ENCODE data around the gene PCGF3.
A peak's percentile ranks its signal among the peaks of the same experiment; 100 is the strongest.
"Not testable (repeated sequence)": the region's sequence is repeated elsewhere in the genome, so short reads cannot be mapped to it uniquely, and the experiment has no call there.

Gene PCGF3

GRCh38 chr4:692771-693554 is 12.7 kb upstream of the PCGF3 start:
- WGBS (ENCODE audit: extremely low coverage, insufficient coverage, low lambda C conversion rate): no CpG with 5 or more reads among the region's 32 CpGs

DNA sequence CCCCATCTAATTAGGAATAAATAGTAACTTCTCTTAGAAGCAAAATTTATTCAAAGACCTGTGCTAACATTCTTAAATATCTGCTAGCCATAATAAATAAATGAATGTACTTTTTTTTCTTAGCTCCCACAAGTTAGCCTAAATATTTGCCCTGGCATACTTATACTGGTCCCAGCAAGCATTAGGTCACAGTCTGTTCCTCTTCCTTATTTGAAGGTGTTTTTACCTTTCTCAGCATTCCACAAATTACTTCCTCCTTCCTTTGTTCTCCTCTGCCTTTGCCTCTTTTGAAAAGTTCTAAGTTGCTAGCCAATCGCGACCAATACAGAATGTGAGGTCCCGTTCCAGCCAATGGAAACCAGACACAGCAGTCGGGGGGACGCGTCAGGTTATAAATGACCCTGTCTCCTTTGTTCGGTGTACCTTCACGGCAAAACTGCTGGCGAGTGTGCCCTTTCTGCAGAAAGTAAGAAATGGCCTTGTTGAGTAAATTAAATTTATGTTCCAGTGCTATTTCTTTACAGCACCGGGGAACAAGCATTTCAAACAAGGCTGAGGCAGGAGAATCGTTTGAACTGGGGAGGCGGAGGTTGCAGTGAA is 11.2 kb upstream of the PCGF3 start:
- H2BK5ac ChIP-seq (ENCODE audit: low read length); H3K27ac ChIP-seq (ENCODE audit: low read depth, low read length); H2BK15ac ChIP-seq (replicated peaks; ENCODE audit: low read depth); DNase-seq; H4K8ac ChIP-seq (ENCODE audit: low read depth, low read length); H3K4me1 ChIP-seq (ENCODE audit: control insufficient read depth, low read depth, low read length); H3K36me3 ChIP-seq (ENCODE audit: control insufficient read depth, insufficient read depth, low read length); H3K4me2 ChIP-seq (ENCODE audit: low read length); H4K5ac ChIP-seq (ENCODE audit: low read length); H3K23ac ChIP-seq (ENCODE audit: low read length); H3K27me3 ChIP-seq (ENCODE audit: insufficient read depth, low read length, poor library complexity); H3K4ac ChIP-seq (ENCODE audit: low read depth, low read length); H2BK120ac ChIP-seq (ENCODE audit: low read depth, low read length); H3K56ac ChIP-seq (ENCODE audit: low read length); H3K4me3 ChIP-seq (ENCODE audit: low read length); H2AK5ac ChIP-seq (ENCODE audit: low read length); H3K9ac ChIP-seq (ENCODE audit: low read length); H3K18ac ChIP-seq (ENCODE audit: low read length); H3K79me2 ChIP-seq (ENCODE audit: control insufficient read depth, insufficient read depth, low read length); H3K79me1 ChIP-seq (ENCODE audit: low read length): not testable (repeated sequence)
- WGBS (ENCODE audit: extremely low coverage, insufficient coverage, low lambda C conversion rate): no CpG with 5 or more reads among the region's 12 CpGs

More at GRCh38 chr4:692771-693554, 12.7 kb upstream of the PCGF3 start:
- Histone ChIP-seq H3K18ac (ENCODE audit: low read length) (no peak overlapping the region), H2BK15ac (replicated peaks; ENCODE audit: low read depth) (no peak overlapping the region), H2BK5ac (ENCODE audit: low read length) (no peak overlapping the region), H3K9ac (ENCODE audit: low read length) (no peak overlapping the region), H3K4me1 (ENCODE audit: control insufficient read depth, low read depth, low read length) (peaks cover 2% of the 10 kb centered on the region), H3K79me1 (ENCODE audit: low read length) (no peaks in the 10 kb centered on the region), H3K27me3 (ENCODE audit: insufficient read depth, low read length, poor library complexity) (no peaks in the 10 kb centered on the region), H3K4me2 (ENCODE audit: low read length) (no peak overlapping the region), H3K23ac (ENCODE audit: low read length) (no peak overlapping the region), H2AK5ac (ENCODE audit: low read length) (no peak overlapping the region), H3K4ac (ENCODE audit: low read depth, low read length) (no peak overlapping the region), H3K4me3 (ENCODE audit: low read length) (no peak overlapping the region), H2BK120ac (ENCODE audit: low read depth, low read length) (no peak overlapping the region), H3K27ac (ENCODE audit: low read depth, low read length) (no peak overlapping the region), H3K79me2 (ENCODE audit: control insufficient read depth, insufficient read depth, low read length) (no peaks in the 10 kb centered on the region), H3K36me3 (ENCODE audit: control insufficient read depth, insufficient read depth, low read length) (no peaks in the 10 kb centered on the region), H4K8ac (ENCODE audit: low read depth, low read length) (no peak overlapping the region), H4K5ac (ENCODE audit: low read length) (no peak overlapping the region), H3K56ac (ENCODE audit: low read length) (peak overlapping the region; percentile 25)
- no peak for DNase-seq

DNA sequence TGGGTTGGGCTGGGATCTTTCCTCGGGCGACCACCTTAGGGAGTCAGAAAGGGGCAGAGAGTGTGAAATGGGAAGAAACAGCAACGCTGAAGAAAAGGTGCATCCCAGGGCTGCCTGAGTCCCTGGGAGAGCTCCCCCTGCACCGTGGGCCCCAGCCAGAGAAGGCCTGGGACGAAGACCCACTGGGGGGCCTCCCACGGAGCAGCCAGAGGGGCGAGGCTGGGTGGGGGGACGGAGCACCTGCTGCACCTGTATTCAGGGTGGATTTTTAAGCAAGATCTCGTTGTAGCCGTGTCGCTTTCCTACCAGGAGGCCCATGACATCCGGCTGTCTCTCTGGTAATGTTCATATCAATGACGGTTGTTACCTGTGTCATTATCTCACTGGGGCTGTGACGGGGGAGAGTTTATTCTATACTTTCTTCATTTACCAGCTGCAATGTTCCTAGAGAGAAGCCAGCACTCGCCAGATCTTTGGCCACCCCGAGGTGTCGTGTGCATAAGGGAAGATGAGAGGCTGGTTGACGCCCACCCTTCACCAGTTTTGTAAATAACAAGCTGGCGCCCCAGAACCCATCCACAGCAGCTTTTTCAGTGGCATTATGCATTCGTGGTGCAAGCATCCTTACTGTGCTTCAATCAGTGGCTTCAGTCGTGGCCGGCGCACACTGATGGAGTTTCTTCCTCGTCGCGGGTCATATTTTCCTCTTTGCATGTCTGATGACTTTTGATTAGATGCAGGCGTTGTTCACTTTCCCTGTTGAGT is 5.6 kb upstream of the PCGF3 start:
- no peak overlapping the region for H3K9ac ChIP-seq (ENCODE audit: low read length)
- no peak overlapping the region for H3K18ac ChIP-seq (ENCODE audit: low read length)
- H3K4ac ChIP-seq (ENCODE audit: low read depth, low read length): no peak overlapping the region
- H3K4me3 ChIP-seq (ENCODE audit: low read length): no peak overlapping the region
- H3K27ac ChIP-seq (ENCODE audit: low read depth, low read length): no peak overlapping the region
- H3K23ac ChIP-seq (ENCODE audit: low read length): no peak overlapping the region
- no peak for DNase-seq
- no peaks in the 10 kb centered on the region for H3K27me3 ChIP-seq (ENCODE audit: insufficient read depth, low read length, poor library complexity)
- H3K4me1 ChIP-seq (ENCODE audit: control insufficient read depth, low read depth, low read length): no peaks in the 10 kb centered on the region
- no peak overlapping the region for H2BK120ac ChIP-seq (ENCODE audit: low read depth, low read length)
- WGBS (ENCODE audit: extremely low coverage, insufficient coverage, low lambda C conversion rate): no CpG with 5 or more reads among the region's 27 CpGs
- H2AK5ac ChIP-seq (ENCODE audit: low read length): no peak overlapping the region
- no peak overlapping the region for H2BK5ac ChIP-seq (ENCODE audit: low read length)
- H3K79me1 ChIP-seq (ENCODE audit: low read length): no peaks in the 10 kb centered on the region
- H4K5ac ChIP-seq (ENCODE audit: low read length): no peak overlapping the region
- H4K8ac ChIP-seq (ENCODE audit: low read depth, low read length): no peak overlapping the region
- H3K79me2 ChIP-seq (ENCODE audit: control insufficient read depth, insufficient read depth, low read length): no peaks in the 10 kb centered on the region
- H3K56ac ChIP-seq (ENCODE audit: low read length): no peak overlapping the region
- no peaks in the 10 kb centered on the region for H3K36me3 ChIP-seq (ENCODE audit: control insufficient read depth, insufficient read depth, low read length)
- H2BK15ac ChIP-seq (replicated peaks; ENCODE audit: low read depth): no peak overlapping the region
- H3K4me2 ChIP-seq (ENCODE audit: low read length): no peak overlapping the region

DNA sequence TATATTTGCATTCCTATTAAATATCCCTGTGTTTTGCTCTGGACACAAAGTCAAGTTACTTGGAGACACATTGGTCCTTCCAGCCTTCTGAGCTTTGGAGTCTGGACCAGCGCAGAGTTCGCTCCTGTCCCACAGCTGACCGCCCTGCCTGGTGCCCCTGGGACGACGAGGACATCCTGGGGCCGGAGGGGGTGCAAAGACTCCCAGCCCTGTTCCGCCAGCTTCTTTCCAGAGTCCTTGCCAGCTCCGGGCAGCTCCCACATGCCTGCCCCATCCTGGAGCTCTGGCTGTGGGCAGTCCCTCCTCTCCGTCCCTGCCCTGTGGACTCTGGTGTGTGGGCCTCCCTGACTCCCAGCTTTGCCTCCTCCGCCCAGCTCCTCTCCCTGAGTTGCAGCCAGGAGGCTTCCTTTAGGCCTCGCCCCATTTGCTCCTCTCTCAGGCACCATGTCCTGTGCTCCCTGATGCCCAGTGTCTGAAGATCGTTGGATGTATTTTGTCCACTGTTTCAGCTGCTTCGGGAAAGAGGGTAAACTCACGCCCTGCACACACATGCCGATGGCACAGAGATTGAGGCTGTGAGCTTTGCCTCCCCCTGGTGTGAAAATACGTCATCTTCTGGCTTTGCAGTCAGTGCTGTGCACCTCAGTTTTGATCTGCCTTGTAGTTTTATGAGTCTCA is 4.9 kb upstream of the PCGF3 start:
- H2AK5ac ChIP-seq (ENCODE audit: low read length): no peak overlapping the region
- no peak overlapping the region for H2BK5ac ChIP-seq (ENCODE audit: low read length)
- H3K79me1 ChIP-seq (ENCODE audit: low read length): no peaks in the 10 kb centered on the region
- no peak overlapping the region for H3K9ac ChIP-seq (ENCODE audit: low read length)
- H3K27me3 ChIP-seq (ENCODE audit: insufficient read depth, low read length, poor library complexity): no peaks in the 10 kb centered on the region
- no peak overlapping the region for H3K4me2 ChIP-seq (ENCODE audit: low read length)
- H3K36me3 ChIP-seq (ENCODE audit: control insufficient read depth, insufficient read depth, low read length): no peaks in the 10 kb centered on the region
- no peaks in the 10 kb centered on the region for H3K79me2 ChIP-seq (ENCODE audit: control insufficient read depth, insufficient read depth, low read length)
- H3K4me3 ChIP-seq (ENCODE audit: low read length): no peak overlapping the region
- H4K8ac ChIP-seq (ENCODE audit: low read depth, low read length): no peak overlapping the region
- no peak overlapping the region for H3K4ac ChIP-seq (ENCODE audit: low read depth, low read length)
- no peaks in the 10 kb centered on the region for H3K4me1 ChIP-seq (ENCODE audit: control insufficient read depth, low read depth, low read length)
- H2BK120ac ChIP-seq (ENCODE audit: low read depth, low read length): no peak overlapping the region
- no peak overlapping the region for H4K5ac ChIP-seq (ENCODE audit: low read length)
- no CpG with 5 or more reads among the region's 16 CpGs for WGBS (ENCODE audit: extremely low coverage, insufficient coverage, low lambda C conversion rate)
- no peak overlapping the region for H3K23ac ChIP-seq (ENCODE audit: low read length)
- no peak overlapping the region for H3K56ac ChIP-seq (ENCODE audit: low read length)
- H3K18ac ChIP-seq (ENCODE audit: low read length): no peak overlapping the region
- H2BK15ac ChIP-seq (replicated peaks; ENCODE audit: low read depth): no peak overlapping the region
- DNase-seq: no peak
- no peak overlapping the region for H3K27ac ChIP-seq (ENCODE audit: low read depth, low read length)

DNA sequence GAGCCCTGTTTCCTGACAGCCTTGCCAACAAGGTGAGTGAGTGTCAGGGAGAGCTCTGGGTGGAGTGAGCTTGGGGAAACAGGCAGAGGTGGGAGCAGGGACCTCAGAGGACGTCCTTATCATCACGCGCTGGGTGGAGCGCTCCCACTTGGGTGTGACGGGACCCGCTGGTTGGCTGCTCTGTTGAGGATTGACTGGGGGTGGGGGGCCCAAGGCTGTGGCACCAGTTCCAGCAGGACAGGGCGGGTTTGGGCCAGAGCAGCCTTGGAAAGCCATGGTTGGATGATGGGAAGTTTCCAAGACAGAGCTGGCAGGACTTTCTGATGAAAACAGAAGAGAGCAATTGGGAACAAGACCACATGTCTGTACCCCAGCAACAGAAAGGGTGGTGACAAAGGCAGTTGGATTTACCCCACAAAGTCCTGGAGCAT is 3.0 kb upstream of the PCGF3 start:
- Histone ChIP-seq H3K4me2 (ENCODE audit: low read length) (no peak overlapping the region), H3K27ac (ENCODE audit: low read depth, low read length) (no peak overlapping the region), H3K27me3 (ENCODE audit: insufficient read depth, low read length, poor library complexity) (no peaks in the 10 kb centered on the region), H3K4me3 (ENCODE audit: low read length) (no peak overlapping the region), H3K23ac (ENCODE audit: low read length) (no peak overlapping the region), H2BK15ac (replicated peaks; ENCODE audit: low read depth) (no peak overlapping the region), H3K79me1 (ENCODE audit: low read length) (peaks cover 4% of the 10 kb centered on the region), H4K8ac (ENCODE audit: low read depth, low read length) (no peak overlapping the region), H3K18ac (ENCODE audit: low read length) (no peak overlapping the region), H2AK5ac (ENCODE audit: low read length) (no peak overlapping the region), H3K4ac (ENCODE audit: low read depth, low read length) (no peak overlapping the region), H2BK120ac (ENCODE audit: low read depth, low read length) (no peak overlapping the region), H3K9ac (ENCODE audit: low read length) (no peak overlapping the region), H2BK5ac (ENCODE audit: low read length) (no peak overlapping the region), H3K56ac (ENCODE audit: low read length) (no peak overlapping the region), H3K36me3 (ENCODE audit: control insufficient read depth, insufficient read depth, low read length) (no peaks in the 10 kb centered on the region), H3K4me1 (ENCODE audit: control insufficient read depth, low read depth, low read length) (no peaks in the 10 kb centered on the region), H4K5ac (ENCODE audit: low read length) (no peak overlapping the region), H3K79me2 (ENCODE audit: control insufficient read depth, insufficient read depth, low read length) (peaks cover 11% of the 10 kb centered on the region)
- no peak for DNase-seq
- WGBS (ENCODE audit: extremely low coverage, insufficient coverage, low lambda C conversion rate): no CpG with 5 or more reads among the region's 7 CpGs
